Caki2 (cell line): ENCODE data around the gene ZNF275. TPM values are rescaled to one million over a fixed set of nuclear protein-coding genes. Genes with fewer than 3 reads are reported as not detected.
"Not testable (repeated sequence)": the region's sequence is repeated elsewhere in the genome, so short reads cannot be mapped to it uniquely, and the experiment has no call there.

Source experiments
- DNase-seq: peaks from one replicate; pipeline ENCODE4 v3.0.0-alpha.2; 2015; ENCODE audit warnings: low read depth
- in situ Hi-C: cut with HindIII; loops from 2 replicates; pipeline ENCODE4 v1.10.0; 2016; ENCODE audit warnings: low sequenced_read_pairs, low pct_unique_long_range_greater_than_20kb, mixed read lengths
- total RNA-seq: library from RNA; depleted of rRNA; stranded (reverse); fragments of >200 nt; shearing (Covaris generic); gene quantifications from 2 replicates; pipeline ENCODE4 v1.2.3, GENCODE V29; 2014; ENCODE audit warnings: low replicate concordance

ZNF275 gene
- total RNA-seq, 1 experiment from 2014 or later: 6.1 TPM

DNA sequence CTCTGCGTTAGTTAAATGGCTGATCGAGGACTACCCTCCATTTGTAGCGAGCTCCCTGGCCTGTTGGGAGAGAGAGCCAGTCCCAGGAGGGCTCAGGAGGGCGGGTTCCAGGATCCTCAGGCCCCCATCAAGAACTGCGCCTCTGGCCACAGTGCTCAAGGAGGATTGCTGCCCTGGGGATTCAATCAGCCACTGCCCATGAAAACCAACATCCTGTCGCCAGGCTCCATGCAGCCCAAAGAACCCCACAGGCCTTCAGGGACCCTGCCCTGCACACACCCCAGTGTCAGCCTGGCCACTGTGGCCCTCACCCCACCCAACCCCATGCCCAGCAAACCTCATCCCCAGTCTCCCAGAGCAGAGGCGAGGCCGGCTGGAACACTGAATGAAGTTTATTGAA is 16.6 kb upstream of the ZNF275 start:
- in situ Hi-C loops: no loop called here

DNA sequence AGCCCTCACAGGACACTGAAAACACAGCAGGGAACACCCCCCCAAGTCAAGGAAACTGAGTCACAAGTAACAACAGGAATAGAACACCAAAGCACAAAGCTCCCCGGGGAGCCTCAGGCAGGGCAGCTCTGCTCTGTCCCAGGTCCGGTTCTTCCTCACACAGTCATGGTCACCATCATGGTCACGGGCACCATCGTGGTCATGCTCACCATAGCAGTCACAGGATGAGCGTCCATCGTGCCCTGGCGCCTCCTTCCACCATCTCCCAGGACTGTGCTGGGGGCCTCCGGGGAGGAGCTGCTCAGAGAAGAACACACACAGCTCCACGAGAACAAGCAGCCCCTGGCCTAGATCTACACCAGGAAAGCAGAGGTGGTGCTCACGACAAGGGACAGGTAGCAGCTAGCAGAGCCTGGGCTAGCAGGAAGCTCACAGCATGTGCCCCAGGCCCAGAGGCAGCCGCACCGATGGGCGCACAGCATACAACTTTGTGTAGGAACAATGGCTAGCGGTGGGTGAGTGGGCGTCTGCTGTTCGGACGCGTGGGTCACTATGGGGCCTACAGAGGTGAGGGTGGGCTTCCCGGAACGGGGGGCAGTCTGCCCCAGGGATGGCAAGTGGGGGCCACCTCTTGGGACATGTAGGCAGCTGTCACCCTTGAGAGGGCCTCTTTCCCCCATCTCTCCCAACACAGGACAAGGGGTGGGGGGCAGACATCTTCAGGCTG is 15.8 kb upstream of the ZNF275 start:
- in situ Hi-C loops: no loop called here
- no peak for DNase-seq

More for the DNA sequence above, 16.6 kb upstream of the ZNF275 start:
- no peak for DNase-seq

GRCh38 chrX:153318811-153319210 is 15.1 kb upstream of the ZNF275 start:
- no peak for DNase-seq
- in situ Hi-C loops: no loop called here

- DNase-seq: no peak
- in situ Hi-C loops: no loop called here
These were observed 14.5 kb upstream of the ZNF275 start for GRCh38 chrX:153319295-153320046.

DNA sequence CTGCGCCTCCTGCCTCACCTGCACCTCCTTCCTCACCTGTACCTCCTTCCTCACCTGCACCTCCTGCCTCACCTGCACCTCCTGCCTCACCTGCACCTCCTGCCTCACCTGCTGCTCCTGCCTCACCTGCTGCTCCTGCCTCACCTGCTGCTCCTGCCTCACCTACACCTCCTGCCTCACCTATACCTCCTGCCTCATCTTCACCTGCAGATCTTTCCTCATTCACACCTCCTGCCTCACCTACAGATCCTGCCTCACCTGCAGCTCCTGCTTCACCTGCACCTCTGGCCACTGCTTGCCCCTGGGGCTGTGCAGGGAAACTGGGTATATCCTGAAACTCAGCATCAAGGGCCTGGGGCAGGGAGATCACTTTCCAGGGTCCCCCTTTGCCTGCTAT is 13.9 kb upstream of the ZNF275 start:
- DNase-seq, in situ Hi-C loops: not testable (repeated sequence)

DNA sequence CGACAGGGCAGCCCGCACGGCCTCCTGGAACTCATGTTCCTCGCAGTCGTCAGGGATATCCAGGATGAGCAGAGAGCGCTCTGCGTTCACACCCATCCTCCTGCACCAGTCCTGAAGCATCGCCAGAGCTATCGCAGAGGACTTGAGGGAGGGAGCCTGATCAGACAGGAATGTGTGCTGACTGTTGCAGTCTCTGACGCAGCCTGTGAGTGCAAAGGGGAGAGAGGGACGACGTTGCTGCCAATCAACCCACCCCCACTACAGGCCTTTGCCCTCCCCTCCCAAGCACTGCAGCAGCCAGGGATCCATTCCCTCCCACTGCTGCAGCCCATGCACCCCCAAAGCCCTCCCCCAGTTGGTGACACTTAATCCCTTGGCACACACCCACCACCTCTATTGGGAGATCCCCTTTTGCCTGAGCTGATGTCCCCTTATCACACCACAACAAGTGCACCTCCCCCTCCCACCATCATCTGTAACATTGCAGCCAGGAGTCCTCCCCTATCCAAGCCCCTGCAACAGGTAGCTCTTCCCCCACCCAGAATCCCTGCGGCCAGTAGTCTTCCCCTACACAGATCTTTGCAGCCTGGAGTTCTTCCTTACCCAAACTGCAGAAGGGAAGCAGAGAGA is 13.3 kb upstream of the ZNF275 start:
- no peak for DNase-seq
- in situ Hi-C loops: no loop called here

GRCh38 chrX:153321381-153322124 is 12.4 kb upstream of the ZNF275 start, which contains the start of gene PNMA6F:
TSS of gene PNMA6F (minus strand) at chrX:153321767. CDS start at chrX:153320674, 1,093 bp downstream.
- no peak for DNase-seq
- in situ Hi-C loops: no loop called here

DNA sequence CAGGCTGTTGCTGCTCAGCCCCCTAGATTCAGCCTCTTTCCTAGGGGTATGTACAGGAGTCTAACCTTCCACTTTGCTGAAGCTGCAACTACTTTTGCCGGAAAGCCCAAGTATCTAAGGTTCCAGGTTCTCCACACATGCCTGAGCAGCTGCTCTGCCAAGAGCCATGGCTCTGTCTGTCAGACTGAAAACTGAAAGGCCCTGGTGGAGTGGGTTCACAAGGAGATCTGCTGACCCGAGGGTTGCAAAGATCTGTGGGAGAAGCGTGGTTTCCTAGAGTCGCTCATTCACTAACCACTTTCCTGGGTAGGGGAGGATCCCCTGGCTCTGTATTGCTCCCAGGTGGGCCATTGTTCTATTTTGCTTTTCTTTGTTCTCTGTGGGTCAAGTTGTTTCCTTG is 6.4 kb upstream of the ZNF275 start:
- DNase-seq: no peak
- in situ Hi-C loops: no loop called here

- DNase-seq: no peak
- in situ Hi-C loops: no loop called here
These were observed 687 bp upstream of the ZNF275 start for GRCh38 chrX:153333266-153333665.

GRCh38 chrX:153334654-153335295 is 822 bp downstream of the ZNF275 start:
- in situ Hi-C loops: no loop called here
- DNase-seq: no peak

DNA sequence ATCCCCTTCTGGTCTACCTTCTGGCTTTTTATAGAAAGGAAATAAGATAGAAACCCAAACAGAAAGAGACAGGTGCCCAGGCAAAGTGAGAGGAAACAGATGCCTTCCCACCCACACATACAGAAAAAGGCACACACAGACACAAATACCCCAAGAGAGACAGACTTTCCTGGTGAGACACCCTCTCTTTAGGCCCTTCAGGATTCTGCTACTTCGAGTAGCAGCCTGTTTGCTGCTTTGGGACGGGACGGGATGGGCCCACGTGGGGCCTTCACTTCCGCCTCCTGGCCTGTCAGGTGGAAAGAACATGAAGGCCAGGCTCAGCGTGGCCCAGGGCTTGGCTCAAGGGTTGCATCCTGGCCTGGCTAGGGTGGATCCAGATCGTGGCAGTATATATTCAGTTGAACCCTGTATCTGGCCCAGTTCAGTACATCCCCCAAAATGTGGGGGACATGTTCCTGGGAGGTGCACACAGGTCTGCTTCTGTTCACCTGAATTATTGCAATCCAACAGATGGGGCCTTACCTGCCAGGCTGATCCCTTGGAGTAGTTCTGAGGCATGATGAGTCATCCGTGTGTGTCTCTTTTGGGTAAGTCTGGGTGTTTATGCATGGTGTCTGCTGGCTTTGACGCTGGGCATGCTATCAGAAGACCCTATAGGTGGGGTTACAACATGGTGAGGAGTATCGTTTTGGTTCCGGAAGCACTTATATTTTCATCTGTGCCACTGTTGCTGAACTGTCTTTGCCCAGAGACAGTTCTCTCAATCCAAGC is 2.4 kb downstream of the ZNF275 start:
- in situ Hi-C loops: no loop called here
- DNase-seq: no peak

GRCh38 chrX:153336988-153337387 is 3.0 kb downstream of the ZNF275 start:
- no peak for DNase-seq
- in situ Hi-C loops: no loop called here

DNA sequence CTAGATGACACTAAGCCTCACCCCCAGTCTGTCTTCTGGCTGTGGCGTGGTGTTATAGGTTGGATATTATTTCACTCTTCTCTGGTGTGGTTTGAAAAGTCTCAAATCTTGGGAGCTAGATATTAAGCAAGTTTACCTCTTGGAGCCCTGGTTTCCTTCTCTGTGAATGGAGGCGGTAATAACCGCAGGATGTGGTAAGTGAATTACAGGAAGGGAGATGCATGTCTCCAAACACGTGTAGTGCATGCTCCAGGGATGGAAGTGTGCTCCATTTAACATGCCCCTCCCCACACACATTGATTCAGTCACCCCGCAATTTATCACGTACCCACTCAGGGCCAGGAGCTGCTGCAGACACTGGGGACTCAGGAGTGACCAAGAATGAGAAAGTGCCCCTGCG is 4.9 kb downstream of the ZNF275 start:
- in situ Hi-C loops: no loop called here
- no peak for DNase-seq

DNA sequence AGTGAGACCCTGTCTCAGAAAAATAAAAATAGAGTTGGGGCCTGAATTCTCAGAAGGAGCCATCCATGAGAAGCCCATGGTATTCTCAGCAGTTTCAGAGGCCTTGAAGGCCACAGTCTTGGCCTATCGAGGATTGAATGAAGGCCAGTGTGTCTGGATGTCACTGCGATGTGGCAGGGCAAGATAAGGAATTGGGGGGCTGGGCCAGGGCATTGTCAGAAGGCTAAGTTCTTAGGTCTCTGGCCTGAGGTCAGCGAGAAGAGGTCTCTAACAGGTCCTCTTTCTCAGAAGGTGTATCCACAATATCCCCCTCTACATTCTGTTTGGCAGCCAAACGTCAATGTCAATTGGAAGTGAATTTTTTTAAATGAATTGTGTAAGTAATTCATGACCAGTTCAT is 5.7 kb downstream of the ZNF275 start:
- in situ Hi-C loops: no loop called here
- no peak for DNase-seq

GRCh38 chrX:153340111-153340510 is 6.2 kb downstream of the ZNF275 start:
- in situ Hi-C loops: no loop called here

GRCh38 chrX:153342762-153343558 is 9.0 kb downstream of the ZNF275 start:
- in situ Hi-C loops: no loop called here

More at GRCh38 chrX:153340111-153340510, 6.2 kb downstream of the ZNF275 start:
- DNase-seq: no peak

GRCh38 chrX:153343674-153344073 is 9.7 kb downstream of the ZNF275 start:
- in situ Hi-C loops: no loop called here
- DNase-seq: no peak

More at GRCh38 chrX:153342762-153343558, 9.0 kb downstream of the ZNF275 start:
- DNase-seq: no peak
